Measurements from ENCODE around the gene MS4A6E.

The MS4A6E gene

GRCh38 chr11:60377401-60378136, 50.5 kb downstream of the MS4A6E start:
- H3K9me3 ChIP-seq (ENCODE audit: insufficient read depth, low read depth, low read length), result no peaks in the 10 kb centered on the region
- peak overlapping the region; percentile 58 for H3K9ac ChIP-seq (ENCODE audit: low read depth, low read length, poor library complexity, severe bottlenecking)
- H3K4me2 ChIP-seq (ENCODE audit: low read depth, low read length, poor library complexity, severe bottlenecking), result peak overlapping the region; percentile 87
- H3K9me2 ChIP-seq (replicated peaks; ENCODE audit: low read depth, low read length), result no peaks in the 10 kb centered on the region
- H2AFZ ChIP-seq (ENCODE audit: low read length), result peak overlapping the region; percentile 34
- H4K20me1 ChIP-seq (ENCODE audit: insufficient read depth, low read length, poor library complexity, severe bottlenecking), result no peaks in the 10 kb centered on the region
- no peaks in the 10 kb centered on the region for H3K36me3 ChIP-seq (ENCODE audit: insufficient read depth, low read length)
- H3K4me1 ChIP-seq (ENCODE audit: insufficient read depth, low read length, poor library complexity, severe bottlenecking), result peaks cover 63% of the 10 kb centered on the region
- TF ChIP-seq EZH2phosphoT487 (IDR thresholded peaks at IDR 0.05; ENCODE audit: borderline replicate concordance), result no peak
- TF ChIP-seq, protein P1, sequence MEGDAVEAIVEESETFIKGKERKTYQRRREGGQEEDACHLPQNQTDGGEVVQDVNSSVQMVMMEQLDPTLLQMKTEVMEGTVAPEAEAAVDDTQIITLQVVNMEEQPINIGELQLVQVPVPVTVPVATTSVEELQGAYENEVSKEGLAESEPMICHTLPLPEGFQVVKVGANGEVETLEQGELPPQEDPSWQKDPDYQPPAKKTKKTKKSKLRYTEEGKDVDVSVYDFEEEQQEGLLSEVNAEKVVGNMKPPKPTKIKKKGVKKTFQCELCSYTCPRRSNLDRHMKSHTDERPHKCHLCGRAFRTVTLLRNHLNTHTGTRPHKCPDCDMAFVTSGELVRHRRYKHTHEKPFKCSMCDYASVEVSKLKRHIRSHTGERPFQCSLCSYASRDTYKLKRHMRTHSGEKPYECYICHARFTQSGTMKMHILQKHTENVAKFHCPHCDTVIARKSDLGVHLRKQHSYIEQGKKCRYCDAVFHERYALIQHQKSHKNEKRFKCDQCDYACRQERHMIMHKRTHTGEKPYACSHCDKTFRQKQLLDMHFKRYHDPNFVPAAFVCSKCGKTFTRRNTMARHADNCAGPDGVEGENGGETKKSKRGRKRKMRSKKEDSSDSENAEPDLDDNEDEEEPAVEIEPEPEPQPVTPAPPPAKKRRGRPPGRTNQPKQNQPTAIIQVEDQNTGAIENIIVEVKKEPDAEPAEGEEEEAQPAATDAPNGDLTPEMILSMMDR (conservative IDR thresholded peaks at IDR 0.05; ENCODE audit: low read length), result no peak
- H3K79me2 ChIP-seq (ENCODE audit: insufficient read depth, low read length), result no peaks in the 10 kb centered on the region
- H3K27me3 ChIP-seq (ENCODE audit: insufficient read depth, low read length, poor library complexity, severe bottlenecking), result no peaks in the 10 kb centered on the region
- peak overlapping the region; percentile 67 for H3K4me3 ChIP-seq (ENCODE audit: low read length, poor library complexity, severe bottlenecking)
- peaks cover 5% of the 10 kb centered on the region; the same call in 1 of the 2 replicates for H3F3A ChIP-seq (ENCODE audit: low read depth)

GRCh38 chr11:60378354-60378753, 51.3 kb downstream of the MS4A6E start, which contains the start of gene MS4A7:
TSS of gene MS4A7 (plus strand) at chr11:60378532. CDS start at chr11:60383142, 4,610 bp downstream.
- Histone ChIP-seq H3K9me3 (ENCODE audit: insufficient read depth, low read depth, low read length) (no peaks in the 10 kb centered on the region), H3K36me3 (ENCODE audit: insufficient read depth, low read length) (no peaks in the 10 kb centered on the region), H4K20me1 (ENCODE audit: insufficient read depth, low read length, poor library complexity, severe bottlenecking) (no peaks in the 10 kb centered on the region), H3K4me1 (ENCODE audit: insufficient read depth, low read length, poor library complexity, severe bottlenecking) (peaks cover 61% of the 10 kb centered on the region), H3F3A (ENCODE audit: low read depth) (peaks cover 5% of the 10 kb centered on the region; the same call in 1 of the 2 replicates), H3K79me2 (ENCODE audit: insufficient read depth, low read length) (no peaks in the 10 kb centered on the region), H3K4me3 (ENCODE audit: low read length, poor library complexity, severe bottlenecking) (peak within 1 kb of the TSS; percentile 67), H3K4me2 (ENCODE audit: low read depth, low read length, poor library complexity, severe bottlenecking) (peak within 1 kb of the TSS; percentile 87), H3K9ac (ENCODE audit: low read depth, low read length, poor library complexity, severe bottlenecking) (peak within 1 kb of the TSS; percentile 67), H3K27me3 (ENCODE audit: insufficient read depth, low read length, poor library complexity, severe bottlenecking) (no peaks in the 10 kb centered on the region), H3K9me2 (replicated peaks; ENCODE audit: low read depth, low read length) (no peaks in the 10 kb centered on the region), H2AFZ (ENCODE audit: low read length) (peak within 1 kb of the TSS; percentile 34)
- TF ChIP-seq, protein P1 (conservative IDR thresholded peaks at IDR 0.05; ENCODE audit: low read length), result peak; percentile 24; the same call in 1 of the 2 replicates
- no peak for TF ChIP-seq EZH2phosphoT487 (IDR thresholded peaks at IDR 0.05; ENCODE audit: borderline replicate concordance)

DNA sequence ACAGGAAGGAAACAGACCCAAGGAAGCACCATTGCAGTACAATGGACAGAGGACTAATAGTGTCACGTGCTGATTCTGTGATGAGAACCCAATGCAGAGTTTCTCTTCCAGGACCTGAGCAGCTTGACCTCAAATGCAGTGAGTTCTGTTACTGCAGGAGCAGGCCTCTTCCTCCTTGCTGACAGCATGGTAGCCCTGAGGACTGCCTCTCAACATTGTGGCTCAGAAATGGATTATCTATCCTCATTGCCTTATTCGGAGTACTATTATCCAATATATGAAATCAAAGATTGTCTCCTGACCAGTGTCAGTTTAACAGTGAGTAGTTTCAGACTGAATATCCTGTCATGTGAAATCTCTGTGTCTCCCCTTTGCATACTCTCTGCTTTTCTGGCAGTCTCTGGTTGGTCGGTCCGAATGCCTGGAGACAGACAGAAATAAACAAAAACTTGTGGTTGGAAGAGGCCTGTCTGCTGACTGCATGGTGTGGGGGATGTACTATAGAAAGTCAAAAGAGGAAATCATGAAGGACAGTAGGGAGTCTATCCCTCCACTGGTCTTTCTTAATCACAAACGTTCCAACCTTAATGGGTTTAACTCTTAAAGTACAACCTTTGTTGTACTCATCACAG, 62.3 kb downstream of the MS4A6E start:
- Histone ChIP-seq H3K4me3 (ENCODE audit: low read length, poor library complexity, severe bottlenecking) (no peak overlapping the region), H3K79me2 (ENCODE audit: insufficient read depth, low read length) (no peaks in the 10 kb centered on the region), H2AFZ (ENCODE audit: low read length) (no peak overlapping the region), H4K20me1 (ENCODE audit: insufficient read depth, low read length, poor library complexity, severe bottlenecking) (no peaks in the 10 kb centered on the region), H3K9me3 (ENCODE audit: insufficient read depth, low read depth, low read length) (no peaks in the 10 kb centered on the region), H3K9ac (ENCODE audit: low read depth, low read length, poor library complexity, severe bottlenecking) (no peak overlapping the region), H3K9me2 (replicated peaks; ENCODE audit: low read depth, low read length) (no peaks in the 10 kb centered on the region), H3K4me2 (ENCODE audit: low read depth, low read length, poor library complexity, severe bottlenecking) (peak overlapping the region; percentile 7), H3K4me1 (ENCODE audit: insufficient read depth, low read length, poor library complexity, severe bottlenecking) (peaks cover 17% of the 10 kb centered on the region), H3K36me3 (ENCODE audit: insufficient read depth, low read length) (no peaks in the 10 kb centered on the region), H3K27me3 (ENCODE audit: insufficient read depth, low read length, poor library complexity, severe bottlenecking) (no peaks in the 10 kb centered on the region), H3F3A (ENCODE audit: low read depth) (no peaks in the 10 kb centered on the region)
- no peak for TF ChIP-seq EZH2phosphoT487 (IDR thresholded peaks at IDR 0.05; ENCODE audit: borderline replicate concordance)
- TF ChIP-seq, protein P1 (conservative IDR thresholded peaks at IDR 0.05; ENCODE audit: low read length), result no peak

Data from Loucy (cell line).